C4-2B (cell line): ENCODE measurements around the gene RALB.
A peak's percentile ranks its signal among the peaks of the same experiment; 100 is the strongest.
"Not testable (repeated sequence)": the region's sequence is repeated elsewhere in the genome, so short reads cannot be mapped to it uniquely, and the experiment has no call there.

Source experiments
- H3K27ac ChIP-seq: fragments of 450-650 bp; 2 replicates; pipeline ENCODE4 v1.5.1; 2017
- CTCF ChIP-seq: fragments of 450-650 bp; conservative IDR thresholded peaks from 2 replicates; pipeline ENCODE4 v1.5.1; 2017; ENCODE audit warnings: mild to moderate bottlenecking
- ZFX ChIP-seq: fragments of 450-650 bp; IDR thresholded peaks from 2 replicates; pipeline ENCODE4 v1.6.1; 2017

Gene RALB

DNA sequence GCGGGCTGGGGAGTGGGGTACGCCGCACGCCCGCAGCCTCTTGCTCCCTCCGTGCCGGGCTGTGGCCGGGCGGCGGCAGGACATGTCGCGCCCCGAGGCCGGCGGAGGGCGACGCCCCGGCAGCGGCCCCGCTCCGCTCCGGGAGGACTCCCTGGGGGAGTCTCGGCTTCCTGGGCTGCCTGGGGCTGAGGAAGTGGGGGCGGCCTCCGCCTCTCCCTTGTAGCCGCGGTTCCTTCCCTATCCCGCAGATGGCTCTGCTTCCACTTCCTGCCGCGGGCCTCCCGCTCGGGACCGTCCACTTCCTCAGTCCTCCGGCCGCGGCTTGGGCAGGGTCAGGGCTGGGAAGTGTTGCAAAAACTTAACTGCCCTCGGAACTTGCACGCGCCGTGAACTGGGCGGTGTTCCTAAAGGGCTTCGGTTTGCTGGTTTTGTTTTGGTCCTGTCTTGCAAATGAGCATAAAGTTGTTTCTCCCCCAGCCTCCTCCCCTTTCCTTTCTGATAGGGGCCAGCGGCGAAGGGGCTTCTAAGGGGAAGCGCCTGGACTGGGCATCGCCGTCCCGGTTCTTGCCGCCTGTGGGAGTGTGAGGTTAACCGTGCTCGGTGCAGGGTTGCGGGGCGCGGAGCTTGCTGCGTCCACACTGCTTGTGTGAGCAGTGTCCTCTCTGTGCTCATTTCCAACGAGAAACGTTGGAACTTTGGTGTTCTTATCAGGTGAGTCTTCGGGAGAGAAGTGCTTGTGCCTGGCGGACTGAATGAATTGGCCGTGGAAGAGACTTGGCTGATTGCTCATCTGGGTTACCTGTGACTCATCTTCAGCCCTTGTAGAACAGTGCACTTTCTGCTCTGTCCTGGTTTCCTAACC is 600 bp downstream of the RALB start:
- peak overlapping the region; percentile 75 for H3K27ac ChIP-seq
- TF ChIP-seq ZFX (no peak), CTCF (peak; percentile 50)

DNA sequence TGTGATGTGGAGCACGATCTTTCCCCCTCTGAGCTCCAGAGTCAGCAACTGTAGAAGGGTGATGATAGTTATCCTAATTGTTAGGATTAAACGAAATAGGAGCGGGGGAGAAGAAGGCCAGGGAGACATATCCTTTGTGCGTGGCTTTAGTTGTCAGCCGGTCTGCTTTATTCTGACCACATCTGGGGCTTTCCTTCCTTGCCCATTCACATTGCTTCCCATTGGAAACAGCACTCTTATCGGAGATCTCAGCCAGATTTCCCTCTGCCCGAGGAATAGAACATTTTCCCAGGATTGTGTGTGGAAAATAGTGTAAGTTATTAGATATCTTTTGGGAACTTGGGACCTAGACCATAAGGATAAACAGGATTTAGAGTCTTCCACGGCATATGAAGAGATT is 1.5 kb downstream of the RALB start:
- peak overlapping the region; percentile 75; the same call in 1 of the 2 replicates for H3K27ac ChIP-seq
- no peak for TF ChIP-seq ZFX
- TF ChIP-seq CTCF, result no peak

GRCh38 chr2:120255071-120255470 is 2.4 kb downstream of the RALB start:
- no peak overlapping the region for H3K27ac ChIP-seq
- TF ChIP-seq ZFX (no peak), CTCF (no peak)

DNA sequence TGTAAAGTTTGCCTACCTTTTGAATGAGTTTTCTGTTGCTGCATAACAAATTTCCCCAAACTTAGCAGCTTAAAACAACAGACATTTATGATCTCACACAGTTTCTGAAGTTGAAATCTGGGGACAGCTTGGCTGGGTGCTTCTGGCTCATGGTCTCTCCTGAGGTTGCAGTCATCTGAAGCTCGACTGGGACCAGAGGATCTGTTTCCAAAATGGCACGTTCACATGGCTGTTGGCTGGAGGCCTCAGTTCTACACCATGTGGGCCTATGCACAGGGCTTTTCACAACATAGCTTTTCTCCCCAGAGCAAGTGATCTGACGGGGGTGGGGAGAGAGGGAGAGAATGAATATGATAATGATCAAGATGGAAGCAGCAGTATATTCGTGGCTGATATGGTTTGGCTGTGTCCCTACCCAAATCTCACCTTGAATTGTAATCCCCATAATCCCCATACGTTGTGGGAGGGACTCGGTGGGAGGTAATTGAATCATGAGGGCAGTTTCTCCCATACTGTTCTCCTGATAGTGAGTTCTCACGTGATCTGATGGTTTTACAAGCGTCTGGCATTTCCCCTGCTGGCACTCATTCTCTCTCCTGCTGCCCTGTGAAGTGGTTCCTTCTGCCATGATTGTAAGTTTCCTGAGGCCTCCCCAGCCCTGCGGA is 3.5 kb downstream of the RALB start:
- TF ChIP-seq ZFX (no peak), CTCF (no peak)
- no peak overlapping the region for H3K27ac ChIP-seq

DNA sequence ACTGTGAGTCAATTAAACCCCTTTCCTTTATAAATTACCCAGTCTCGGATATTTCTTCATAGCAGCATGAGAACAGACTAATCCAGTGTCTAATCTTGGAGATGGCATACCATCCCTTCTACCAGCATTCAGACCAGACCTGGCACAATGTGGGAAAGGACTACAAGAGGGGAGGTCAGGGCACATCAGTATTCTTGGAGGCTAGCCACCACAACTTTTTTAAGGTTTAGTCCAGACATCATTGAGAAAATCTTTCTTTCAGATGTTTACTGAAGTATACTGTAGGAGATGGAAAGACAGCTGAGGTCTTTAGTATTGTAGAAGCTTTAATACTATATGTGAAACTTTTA is 4.0 kb downstream of the RALB start:
- TF ChIP-seq CTCF, result no peak
- no peak for TF ChIP-seq ZFX
- no peak overlapping the region for H3K27ac ChIP-seq

- H3K27ac ChIP-seq, result no peak overlapping the region
- TF ChIP-seq ZFX (no peak), CTCF (no peak)
These were observed 4.9 kb downstream of the RALB start for GRCh38 chr2:120257522-120257921.

DNA sequence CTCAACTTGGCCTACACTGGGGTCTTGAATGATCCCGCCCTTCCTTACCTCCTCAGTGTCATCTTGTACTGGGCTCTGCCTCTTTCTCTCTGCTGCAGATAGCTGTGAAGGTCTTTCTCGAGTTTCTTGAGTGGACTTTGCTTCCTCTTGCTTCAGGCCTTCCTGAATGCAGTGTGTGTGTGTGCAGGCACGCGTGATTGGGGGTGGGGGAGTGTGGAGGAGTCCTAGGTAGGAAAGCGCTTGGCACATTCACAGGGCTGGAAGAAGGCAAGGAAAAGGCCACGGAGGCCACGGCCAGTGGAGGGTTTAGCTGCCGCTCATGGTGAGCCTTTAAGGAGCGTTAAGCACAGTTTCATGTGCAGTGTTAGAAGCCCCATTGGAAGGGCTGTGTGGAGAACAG is 5.5 kb downstream of the RALB start:
- H3K27ac ChIP-seq, result no peak overlapping the region
- TF ChIP-seq CTCF, result no peak
- TF ChIP-seq ZFX, result no peak

DNA sequence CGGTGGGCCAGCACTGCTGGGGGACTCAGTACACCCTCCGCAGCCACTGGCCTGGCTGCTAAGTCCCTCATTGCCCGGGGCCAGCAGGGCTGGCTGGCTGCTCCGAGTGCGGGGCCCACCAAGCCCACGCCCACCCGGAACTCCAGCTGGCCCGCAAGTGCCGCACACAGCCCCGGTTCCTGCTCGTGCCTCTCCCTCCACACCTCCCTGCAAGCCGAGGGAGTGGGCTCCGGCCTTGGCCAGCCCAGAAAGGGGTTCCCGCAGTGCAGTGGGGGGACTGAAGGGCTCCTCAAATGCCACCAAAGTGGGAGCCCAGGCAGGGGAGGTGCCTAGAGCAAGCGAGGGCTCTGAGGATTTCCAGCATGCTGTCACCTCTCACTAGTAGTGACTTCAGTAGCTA is 7.3 kb downstream of the RALB start:
- H3K27ac ChIP-seq, result not testable (repeated sequence)
